Measurements from ENCODE around the gene PRR5L.

DNA sequence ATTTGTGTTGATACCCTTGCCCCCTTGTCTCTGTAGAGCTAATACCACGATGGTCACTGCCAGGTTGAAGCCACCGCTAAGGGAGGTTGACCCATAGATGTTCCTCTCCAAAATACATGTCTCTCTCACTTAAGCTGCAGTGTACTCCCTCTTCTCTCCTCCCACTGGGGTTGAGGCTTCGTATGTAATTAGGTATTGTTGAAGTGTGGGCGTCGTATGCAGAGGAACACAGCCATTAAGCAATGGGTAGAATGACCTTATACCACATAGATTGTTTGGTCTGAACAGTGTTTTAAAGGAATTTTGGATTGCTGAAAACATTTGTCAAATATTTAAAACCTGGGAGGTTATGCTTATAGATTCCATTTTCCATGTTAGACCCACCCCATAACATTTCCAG is 142.0 kb downstream of the PRR5L start:
- TF ChIP-seq, protein P1, sequence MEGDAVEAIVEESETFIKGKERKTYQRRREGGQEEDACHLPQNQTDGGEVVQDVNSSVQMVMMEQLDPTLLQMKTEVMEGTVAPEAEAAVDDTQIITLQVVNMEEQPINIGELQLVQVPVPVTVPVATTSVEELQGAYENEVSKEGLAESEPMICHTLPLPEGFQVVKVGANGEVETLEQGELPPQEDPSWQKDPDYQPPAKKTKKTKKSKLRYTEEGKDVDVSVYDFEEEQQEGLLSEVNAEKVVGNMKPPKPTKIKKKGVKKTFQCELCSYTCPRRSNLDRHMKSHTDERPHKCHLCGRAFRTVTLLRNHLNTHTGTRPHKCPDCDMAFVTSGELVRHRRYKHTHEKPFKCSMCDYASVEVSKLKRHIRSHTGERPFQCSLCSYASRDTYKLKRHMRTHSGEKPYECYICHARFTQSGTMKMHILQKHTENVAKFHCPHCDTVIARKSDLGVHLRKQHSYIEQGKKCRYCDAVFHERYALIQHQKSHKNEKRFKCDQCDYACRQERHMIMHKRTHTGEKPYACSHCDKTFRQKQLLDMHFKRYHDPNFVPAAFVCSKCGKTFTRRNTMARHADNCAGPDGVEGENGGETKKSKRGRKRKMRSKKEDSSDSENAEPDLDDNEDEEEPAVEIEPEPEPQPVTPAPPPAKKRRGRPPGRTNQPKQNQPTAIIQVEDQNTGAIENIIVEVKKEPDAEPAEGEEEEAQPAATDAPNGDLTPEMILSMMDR (IDR thresholded peaks at IDR 0.05; ENCODE audit: low read length): no peak
- no peak for TF ChIP-seq EZH2 (optimal IDR thresholded peaks at IDR 0.05; ENCODE audit: low read depth, low read length)

All from MM.1S (cell line).